ENCODE data around the gene UGP2.
"Not testable (repeated sequence)": the region's sequence is repeated elsewhere in the genome, so short reads cannot be mapped to it uniquely, and the experiment has no call there.

The UGP2 gene

DNA sequence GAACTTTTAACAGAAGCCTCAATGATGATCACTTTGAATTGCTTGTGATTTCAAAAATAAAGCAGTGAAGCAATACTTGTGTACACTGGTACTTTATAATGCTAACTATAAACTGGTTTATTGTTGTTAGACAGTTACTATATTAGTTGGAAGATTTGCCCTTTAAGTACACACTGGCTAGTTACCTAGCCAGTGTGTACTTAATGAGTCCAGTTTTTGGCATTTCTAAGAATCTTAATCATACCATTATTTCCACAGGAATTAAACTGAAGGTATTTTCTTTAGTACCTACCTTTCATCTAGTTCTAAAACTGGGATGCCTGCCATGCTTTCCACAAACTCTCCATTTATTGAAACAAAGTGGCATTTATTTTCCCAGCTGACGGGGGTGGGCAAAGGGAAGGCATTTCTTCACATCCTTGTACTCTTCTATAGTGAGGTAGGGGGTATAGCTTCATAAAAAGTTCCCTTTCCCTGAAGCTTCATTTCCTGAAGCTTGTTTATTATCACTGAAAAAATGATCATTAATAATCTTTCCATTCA lies 49.9 kb downstream of the UGP2 start:
- DNase-seq (ENCODE audit: low read depth, low spot score), result no peak

DNA sequence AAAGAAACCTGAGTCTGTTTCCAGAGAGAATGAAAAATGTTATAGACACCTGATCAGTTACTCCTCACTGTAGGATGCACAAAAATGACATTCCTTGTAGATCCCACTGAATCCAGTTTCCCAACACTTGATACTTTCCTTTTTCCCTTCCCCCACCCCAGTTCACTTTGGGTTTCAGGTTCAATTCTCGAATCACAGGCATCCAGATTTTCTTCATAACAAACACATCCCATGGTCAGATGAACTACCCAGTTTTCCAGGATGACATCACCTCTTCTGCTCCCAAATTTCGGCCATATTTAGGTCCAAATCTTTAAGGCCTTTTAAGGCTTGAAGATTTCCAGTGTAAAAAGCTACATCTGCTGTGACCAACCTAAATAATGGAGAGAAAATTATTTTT lies 51.5 kb downstream of the UGP2 start:
- no peak for DNase-seq (ENCODE audit: low read depth, low spot score)

DNA sequence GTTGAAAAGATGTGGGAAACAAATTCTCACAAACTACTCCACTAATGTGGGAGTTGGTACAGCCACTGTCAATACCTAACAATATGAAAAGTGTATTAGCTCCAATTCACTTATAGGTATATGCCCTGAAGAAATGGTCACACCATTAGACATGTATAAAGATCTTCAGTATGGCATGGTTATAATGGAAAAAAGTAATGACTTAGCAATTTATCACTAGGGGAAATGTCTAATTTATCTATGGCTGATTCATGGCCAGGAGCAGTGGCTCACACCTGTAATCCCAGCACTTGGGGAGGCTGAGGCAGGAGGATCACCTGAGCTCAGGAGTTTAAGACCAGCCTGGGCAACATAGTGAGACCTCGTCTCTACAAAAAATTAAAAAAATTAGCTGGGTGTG lies 52.5 kb downstream of the UGP2 start:
- DNase-seq (ENCODE audit: low read depth, low spot score), result no peak

DNA sequence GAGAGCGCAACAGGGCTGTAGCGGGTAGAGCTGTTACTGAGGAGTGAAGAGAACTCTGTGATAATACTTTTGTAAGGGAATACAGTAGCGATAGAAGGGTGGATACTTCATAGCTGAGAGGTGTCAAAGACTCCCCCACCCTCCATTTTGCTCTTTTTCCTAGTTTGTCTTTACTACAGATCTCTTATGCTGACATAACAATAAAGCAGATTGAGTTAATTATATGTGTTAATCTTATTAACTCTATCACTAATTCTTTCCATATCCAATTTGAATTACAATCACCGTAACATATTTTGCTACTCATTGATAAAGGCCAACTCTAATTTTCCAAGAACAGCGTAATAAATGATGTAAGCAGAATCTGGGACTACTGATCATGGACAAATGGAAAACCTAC lies 57.1 kb downstream of the UGP2 start:
- no peak for DNase-seq (ENCODE audit: low read depth, low spot score)

DNA sequence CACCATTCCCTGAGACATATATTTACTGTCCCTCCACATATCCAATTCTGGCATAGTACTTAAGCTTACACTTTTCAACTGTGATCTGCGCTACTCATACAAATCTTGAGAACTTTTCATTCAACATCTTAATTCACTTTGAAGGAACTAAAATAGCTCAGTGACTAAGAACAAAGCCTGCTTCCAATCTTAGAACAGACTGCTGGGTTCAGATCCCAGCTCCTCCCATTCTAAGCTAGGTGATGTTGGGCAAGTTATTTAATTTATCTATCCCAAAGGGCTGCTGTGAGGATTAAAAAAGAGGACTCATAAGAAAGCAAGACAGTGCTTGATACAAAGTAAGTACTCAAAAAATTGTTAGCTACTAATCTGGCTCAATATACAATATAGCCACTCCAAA lies 57.9 kb downstream of the UGP2 start:
- no peak for DNase-seq (ENCODE audit: low read depth, low spot score)

DNA sequence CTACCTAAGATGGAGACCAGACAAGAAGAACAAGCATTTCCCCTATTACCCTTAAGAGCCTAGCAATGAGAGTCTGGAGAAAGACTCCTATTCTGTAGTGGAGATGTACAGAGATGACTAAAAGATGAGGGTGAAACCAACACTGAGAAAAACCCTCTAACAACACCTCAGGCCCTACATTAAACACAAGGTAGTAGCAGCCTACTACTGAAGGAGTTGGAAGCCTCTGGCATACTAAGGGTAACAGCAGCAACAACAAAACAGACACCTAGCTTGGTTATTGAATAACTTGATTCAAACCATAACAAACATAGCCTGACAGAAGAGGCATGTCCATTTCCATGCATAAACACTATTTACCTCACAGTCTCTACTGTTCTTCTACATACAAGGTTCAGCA lies 60.5 kb downstream of the UGP2 start:
- DNase-seq (ENCODE audit: low read depth, low spot score), result no peak

DNA sequence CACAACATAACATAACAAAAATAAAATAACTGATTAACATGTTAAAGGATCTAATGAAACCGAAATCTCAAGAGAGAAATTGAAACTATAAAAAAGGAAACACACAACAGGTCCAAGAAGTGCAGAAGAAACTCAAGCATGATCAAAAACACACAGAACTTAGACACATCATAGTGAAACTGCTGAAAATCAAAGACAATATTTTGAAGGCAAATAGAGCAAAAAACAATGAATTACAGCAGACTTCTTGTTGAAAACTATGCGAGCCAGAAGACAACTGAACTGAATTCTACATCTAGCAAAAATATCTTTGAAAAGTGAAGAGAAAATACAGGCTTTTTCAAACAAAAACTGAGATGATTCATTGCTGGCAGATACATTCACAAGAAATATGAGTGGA lies 61.3 kb downstream of the UGP2 start:
- no peak for DNase-seq (ENCODE audit: low read depth, low spot score)

DNA sequence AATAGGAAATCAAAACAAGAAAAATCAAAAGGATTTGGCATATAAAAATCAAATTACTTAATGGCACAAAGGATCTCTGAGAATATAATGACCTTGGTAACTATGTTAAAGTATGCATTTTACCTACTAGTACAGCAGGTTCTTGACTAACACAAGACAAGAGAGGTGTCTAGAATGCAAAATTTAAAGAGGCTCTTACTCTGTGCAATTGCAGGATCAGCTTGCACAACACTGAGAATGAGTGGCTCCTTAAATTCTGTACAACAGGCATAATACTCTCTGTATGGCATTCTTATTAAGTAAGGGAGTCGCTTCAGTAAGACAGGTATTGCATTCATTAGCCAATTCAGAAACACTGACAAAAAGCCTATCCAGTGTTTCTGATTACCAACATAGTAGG lies 72.6 kb downstream of the UGP2 start:
- DNase-seq (ENCODE audit: low read depth, low spot score), result no peak

DNA sequence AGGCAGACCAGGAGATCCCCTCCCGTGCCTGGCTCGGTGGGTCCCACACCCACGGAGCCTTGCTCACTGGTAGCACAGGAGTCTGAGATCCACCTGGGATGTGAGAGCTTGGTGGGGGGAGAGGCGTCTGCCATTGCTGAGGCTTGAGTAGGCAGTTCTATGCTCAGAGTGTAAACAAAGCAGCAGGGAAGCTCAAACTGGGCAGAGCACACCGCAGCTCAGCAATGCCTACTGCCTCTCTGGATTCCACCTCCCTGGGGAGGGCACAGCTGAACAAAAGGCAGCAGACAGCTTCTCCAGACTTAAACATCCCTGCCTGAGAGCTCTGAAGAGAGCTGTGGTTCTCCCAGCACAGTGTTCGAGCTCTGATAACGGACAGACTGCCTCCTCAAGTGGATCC lies 85.1 kb downstream of the UGP2 start:
- peak; percentile 57 for DNase-seq (ENCODE audit: low read depth, low spot score)

DNA sequence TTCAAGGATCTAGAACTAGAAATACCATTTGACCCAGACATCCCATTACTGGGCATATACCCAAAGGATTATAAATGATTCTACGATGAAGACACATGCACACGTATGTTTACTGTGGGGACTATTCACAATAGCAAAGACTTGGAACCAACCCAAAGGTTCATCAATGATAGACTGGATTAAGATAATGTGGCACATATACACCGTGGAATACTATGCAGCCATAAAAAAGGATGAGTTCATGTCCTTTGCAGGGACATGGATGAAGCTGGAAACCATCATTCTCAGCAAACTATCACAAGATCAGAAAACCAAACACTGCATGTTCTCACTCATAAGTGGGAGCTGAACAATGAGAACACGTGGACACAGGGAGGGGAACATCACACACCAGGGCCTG lies 90.4 kb downstream of the UGP2 start:
- DNase-seq (ENCODE audit: low read depth, low spot score), result not testable (repeated sequence)

Data from ELF-1 (cell line).